HG03565 (cell line): ENCODE data around the gene MYEF2.

Source experiments
- ATAC-seq: cut with Tn5 transposase; IDR thresholded peaks from one replicate; pipeline ENCODE4 v1.9.1; 2021; ENCODE audit warnings: mild to moderate bottlenecking, moderate library complexity; ENCODE audit not compliant: unreplicated experiment

MYEF2 gene, protein sequence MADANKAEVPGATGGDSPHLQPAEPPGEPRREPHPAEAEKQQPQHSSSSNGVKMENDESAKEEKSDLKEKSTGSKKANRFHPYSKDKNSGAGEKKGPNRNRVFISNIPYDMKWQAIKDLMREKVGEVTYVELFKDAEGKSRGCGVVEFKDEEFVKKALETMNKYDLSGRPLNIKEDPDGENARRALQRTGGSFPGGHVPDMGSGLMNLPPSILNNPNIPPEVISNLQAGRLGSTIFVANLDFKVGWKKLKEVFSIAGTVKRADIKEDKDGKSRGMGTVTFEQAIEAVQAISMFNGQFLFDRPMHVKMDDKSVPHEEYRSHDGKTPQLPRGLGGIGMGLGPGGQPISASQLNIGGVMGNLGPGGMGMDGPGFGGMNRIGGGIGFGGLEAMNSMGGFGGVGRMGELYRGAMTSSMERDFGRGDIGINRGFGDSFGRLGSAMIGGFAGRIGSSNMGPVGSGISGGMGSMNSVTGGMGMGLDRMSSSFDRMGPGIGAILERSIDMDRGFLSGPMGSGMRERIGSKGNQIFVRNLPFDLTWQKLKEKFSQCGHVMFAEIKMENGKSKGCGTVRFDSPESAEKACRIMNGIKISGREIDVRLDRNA

DNA sequence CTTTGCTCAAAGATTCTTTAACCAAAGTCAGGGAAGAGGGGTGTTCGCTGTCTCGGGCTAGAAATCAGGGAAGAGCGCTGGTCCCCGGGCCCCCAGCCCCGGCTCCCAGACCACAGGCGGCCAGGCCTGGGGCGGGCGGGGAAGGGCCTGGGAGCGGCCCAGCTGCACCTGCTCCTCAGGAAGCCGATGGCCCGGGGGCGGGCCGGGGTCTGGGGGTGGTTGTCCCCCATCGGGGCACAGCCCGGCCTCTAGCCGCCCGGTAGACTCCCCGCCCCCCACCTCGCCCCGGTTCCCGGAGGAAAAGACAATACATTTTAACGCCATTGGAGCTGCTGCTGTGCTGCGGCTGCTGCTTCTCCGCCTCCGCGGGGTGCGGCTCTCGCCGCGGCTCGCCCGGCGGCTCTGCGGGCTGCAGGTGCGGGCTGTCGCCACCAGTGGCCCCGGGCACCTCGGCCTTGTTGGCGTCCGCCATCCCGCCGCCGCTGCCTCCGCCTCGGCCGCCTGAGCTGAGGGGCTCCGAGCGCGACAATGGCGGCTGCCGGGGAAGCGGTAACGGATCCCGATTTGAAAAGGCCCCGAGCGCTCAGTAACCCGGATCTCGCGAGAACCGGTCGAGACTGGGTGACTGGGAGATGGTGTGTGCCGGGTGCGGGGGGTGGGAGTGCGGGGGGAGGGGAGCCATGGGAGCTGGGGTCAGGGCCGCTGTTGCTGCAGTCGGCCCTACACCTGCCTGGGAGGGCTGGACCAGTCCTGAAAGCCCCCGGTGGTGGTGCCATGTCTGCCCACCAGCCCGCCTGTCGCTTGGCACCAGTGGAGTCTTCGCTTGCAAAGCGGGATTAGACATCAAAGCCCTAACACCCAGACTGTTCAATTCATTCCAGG lies at the start of gene MYEF2:
Gene MYEF2, minus strand, starts transcription at position 530 of the 882 bp plus-strand sequence. Its CDS starts 58 bp downstream, at position 472.
- ATAC-seq = peak; percentile 55

DNA sequence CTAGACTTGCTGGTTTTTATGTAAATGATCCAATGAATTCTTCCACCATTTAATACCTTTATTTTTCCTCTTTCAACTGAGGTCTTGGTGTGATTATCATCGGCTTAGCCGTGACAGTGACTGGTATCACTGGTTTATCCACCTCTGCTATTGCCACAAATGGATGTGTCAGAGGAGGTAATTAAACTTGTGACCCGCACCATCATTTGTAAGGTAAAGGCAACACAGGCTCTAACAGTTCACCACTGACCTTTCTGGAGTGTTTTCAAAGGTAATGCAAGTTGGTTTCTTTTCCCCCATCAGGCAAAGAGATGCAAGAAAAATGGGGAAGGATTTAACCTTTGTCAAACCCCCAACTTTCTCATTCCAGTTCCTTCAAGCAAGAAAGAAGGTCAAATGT lies 47.7 kb upstream of the MYEF2 start:
- no peak for ATAC-seq

DNA sequence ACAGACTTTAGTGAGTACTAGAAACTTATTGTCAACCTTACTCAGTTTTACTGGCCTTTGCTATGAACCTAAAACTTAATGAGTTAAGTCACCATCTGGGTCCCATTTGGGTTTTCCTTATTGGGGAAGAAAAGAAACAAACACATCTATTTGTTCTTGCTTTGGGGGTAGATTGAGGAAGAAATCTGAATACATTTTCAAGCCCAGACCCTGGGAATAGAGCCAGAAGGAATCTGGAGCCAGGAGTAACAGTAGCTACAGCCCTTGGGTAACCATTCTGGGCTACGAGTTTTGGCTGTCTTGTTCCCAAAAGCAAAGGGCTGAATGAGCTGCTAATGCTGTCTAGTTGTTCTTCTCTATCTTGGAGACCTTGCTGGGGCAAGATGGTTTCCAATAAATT lies 44.5 kb upstream of the MYEF2 start:
- no peak for ATAC-seq

DNA sequence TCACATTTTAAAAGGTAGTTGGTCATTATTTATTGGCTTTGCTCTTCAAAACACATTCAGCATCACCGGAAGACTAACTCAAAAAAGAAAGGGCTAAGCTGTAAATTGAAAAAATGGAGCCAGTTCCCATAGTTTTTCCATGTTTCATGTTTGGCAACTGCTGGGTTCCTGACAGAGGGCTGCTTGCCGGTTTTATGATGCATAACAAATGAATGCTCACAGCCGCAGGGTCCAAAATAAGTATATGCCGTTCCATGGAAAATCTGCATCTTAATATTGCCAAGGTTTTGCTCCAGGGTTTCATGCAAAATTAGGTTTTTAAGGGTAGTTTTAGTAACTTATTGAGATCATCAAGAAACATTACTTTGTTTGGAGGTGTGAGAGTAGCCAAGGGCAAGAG lies 43.8 kb upstream of the MYEF2 start:
- ATAC-seq = no peak

DNA sequence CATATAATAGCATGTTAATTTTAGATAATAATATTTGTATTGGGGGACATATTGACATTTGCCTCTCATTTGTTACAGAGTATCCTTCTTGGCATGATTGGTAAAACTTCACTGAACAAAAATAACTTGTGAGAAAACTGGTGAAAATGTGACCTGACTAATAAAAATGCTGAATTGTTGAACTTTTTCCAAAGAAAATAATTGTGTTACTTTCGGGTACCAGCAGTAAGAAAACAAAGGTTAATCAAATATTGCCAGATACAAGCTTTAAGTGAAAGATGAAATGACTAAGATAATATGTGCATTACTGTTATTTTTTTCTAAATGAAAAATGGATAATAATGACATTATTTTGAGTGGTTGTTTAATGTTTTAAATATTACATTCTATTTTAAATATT lies 43.2 kb upstream of the MYEF2 start:
- no peak for ATAC-seq

DNA sequence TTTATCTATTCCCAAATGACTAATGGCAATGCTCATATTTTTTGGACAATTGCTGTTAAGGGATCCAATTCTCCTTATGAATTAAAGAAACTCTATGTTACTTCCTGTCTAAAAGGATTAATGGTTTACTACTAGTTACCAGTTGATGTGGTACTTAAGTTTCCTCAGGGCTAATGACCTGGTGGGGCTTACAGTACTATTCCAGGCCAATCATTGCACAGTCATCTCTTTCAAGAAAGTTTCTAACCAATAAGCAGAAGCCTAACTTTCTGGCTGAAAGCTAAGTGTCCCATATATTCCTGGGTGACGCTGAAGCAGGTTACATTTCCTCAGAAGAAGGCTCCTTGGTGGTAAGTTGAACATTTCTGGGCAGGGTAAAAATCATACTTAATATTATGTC lies 27.9 kb upstream of the MYEF2 start, which contains the start of gene SLC12A1:
Gene SLC12A1, plus strand, starts transcription at position 322 of the 400 bp plus-strand sequence. CDS start 1,418 bp downstream, outside the sequence.
- no peak for ATAC-seq

DNA sequence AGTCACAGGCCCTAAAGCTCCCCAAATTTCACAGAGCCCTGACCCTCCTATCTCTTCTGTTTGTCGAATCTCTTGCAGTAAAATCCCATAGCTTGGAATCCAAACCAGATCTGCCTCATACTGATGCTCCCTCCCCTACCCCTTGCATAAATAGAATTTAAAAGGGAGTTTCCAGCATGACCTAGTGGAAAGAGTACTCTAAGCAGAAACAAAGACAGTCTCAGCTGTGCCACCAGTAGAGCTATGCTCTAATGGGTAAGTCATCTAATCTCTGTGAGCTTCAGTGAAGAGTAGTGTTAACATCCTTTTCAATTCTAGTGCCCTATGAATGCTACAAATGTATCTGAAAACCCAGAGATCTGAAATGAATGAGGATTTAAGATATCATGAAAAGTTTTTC lies 24.0 kb upstream of the MYEF2 start:
- ATAC-seq = no peak

DNA sequence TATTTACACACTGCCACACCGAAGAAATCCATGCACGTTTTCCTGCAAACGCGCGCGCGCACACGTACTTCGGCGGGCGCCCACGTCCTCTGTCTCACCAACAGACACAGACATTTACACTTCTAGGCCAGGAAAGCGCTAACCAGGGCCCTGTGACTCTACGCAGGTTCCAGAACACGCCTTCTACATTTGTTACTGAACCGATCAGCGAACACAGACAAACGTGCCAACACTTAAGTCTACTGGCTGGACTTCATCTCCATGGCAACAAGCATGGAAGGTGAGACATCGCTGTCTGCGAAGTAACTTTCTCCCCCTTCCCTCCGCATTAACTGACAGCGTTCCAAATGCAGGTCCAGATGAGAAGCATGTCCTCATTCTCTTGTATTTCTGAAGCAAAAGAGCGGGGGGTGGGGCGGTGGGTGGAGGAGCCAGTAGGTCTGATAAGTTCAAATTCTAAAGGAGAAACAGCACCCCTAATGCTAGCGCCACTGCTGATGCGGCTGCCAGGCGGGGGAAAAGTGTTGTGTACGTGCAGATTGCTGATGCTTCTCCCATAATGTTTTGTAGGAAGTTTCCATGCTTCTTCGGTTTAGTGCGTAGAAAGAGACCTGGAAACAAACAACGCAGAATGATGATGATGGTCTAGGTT lies 13.6 kb upstream of the MYEF2 start, which contains the start of gene CTXN2:
Gene CTXN2, plus strand, starts transcription at position 92 of the 652 bp plus-strand sequence. CDS start 9,636 bp downstream, outside the sequence.
- ATAC-seq = no peak

DNA sequence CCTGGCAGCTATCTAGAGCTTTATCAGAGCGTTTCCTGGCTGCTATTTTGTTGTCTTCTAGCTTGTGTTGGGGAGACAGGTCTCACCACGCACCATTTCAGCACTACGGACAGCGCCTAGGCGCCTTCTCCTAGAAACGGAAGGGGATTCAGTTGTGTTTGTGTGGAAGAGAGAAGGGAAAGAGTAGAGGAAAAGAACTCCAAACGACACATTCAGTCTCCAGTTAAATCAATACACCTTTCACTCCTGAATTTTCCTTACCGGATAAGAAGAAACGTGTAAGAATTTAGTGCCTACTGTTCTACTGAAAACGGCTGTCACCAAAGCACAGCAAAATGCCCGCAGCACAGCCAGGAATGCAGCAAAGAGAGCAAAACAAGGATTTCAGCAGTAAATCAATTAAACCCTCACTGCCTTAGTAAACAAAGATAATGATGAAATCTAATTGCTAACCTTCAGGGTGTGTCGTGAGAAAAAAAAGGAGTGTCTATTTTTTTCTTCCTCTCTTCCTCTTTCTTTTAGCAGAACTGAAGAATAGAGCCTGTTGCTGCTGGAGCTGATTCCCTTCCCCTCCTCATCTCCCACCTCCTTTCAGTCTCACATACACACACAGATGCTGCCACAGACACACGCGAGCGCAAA lies 13.0 kb upstream of the MYEF2 start:
- no peak for ATAC-seq

DNA sequence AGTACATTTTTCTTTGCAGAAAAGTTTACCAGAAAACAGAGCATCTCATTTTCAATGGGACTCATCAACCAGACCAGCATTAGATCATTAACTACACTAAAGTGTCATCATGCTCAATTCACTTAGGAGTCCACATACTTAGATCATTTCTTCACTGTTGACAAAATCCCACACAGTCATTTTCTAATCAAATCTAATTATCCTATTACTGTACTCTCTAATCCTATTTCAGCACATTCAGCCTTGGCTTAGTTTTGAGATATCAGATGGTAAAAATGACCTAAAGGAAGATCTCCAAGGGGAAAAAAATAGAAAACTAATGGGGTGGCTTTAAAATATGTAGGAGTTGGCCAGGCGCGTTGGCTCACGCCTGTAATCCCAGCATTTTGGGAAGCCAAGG lies 8.2 kb upstream of the MYEF2 start:
- no peak for ATAC-seq

DNA sequence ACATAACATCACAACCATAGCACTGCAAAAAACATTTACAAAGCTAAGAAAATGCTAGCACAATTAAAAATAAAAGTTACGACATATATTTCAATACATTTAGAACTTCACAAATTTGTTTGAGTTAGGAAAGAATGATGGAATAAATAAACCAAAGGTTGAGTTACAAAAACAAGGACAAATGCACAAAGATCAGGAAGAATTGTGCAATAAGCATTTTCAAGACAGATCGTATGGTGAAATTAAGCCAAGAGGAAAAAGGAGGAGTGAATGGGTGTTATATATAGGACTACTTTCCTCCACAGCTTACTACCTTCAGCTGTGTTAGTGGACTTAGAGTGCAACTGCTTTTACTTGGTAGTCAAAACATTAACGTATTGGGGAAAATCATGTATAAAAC lies 7.4 kb upstream of the MYEF2 start:
- ATAC-seq = no peak

DNA sequence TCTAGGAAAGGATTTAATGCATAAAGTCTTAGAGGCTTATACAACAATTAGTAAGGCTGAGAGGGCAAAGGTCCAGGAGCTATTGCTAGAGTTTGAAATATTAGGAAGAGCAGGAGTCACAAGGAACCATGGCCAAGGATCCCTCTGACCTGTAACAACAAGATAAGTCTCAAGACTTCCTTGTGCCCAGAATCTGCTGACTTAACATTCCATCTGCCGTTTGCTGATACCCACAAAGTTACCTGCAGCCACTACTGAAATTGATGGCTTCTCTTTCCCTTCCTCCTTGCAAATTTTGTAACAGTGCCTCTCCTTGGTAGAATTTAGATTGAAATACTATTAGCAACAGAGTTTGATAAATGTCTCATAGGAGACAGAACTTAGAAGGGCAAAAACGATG lies 4.7 kb upstream of the MYEF2 start:
- no peak for ATAC-seq

DNA sequence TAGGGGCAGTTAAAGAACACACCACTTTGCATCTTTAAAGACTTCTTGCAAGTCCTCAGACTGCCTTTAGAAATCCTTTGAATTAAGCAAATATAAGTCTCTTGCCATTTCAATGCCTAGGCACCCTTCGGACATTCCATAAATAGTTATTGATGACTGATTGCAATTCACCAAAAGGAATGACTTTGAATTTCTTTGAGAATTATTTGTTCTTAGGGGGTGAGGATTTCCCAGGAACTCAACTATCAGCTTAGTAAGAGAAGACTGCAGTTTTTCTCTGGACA lies 495 bp upstream of the MYEF2 start:
- ATAC-seq = no peak

DNA sequence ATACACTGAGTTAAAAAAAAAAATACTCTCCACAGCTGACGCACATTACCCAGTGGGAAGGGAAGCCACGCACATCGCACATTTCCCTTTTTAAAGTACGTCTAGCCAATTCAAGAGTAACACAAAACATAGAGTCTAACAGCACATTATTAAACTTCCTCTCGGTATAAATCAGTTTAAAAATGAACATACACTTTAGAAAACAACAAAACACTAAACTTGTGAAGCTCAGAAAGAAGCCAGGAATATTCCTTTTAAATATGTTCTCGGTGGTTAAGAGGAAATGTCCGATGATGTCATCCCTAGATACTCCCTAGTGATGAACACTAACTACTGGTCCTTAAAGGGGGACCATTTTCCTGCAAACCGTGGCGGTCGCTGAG lies 721 bp downstream of the MYEF2 start:
- ATAC-seq = peak; percentile 52

DNA sequence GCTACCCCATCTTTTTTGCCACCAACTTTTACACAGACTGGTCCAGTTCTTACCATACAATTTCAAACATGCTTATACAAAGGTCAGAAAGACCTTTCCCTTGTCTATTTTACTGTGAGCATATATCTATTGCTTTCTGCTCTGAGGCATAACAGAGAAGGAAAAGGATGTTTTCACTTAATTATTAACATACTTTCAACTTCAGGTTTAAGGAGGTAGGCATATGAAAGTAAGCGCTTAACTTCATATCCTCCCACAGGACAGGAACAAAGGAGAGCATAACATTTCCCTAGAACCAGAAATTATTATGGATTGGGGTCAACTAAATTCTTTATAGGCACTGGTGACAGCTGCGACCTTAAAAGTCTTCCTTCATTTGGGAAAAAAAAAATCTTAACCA lies 1.1 kb downstream of the MYEF2 start:
- ATAC-seq = no peak

DNA sequence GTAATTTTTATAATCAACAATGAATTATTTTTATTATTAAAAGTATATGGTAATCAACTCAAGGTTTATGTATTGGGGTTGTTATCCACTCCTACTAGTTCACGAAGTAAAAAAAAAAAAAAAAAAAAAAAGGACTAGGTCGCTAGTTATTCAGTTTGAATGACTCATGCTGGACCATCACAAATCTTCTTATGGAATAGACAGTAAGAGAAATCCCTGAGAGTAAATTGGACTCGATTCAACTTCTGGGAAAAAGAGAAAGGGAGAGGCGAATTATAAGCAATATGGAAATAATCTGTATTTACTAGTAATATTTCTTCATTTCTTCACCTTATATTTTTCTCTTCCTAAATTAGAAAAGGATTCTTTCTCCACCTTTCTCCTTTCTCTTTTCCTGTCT lies 2.0 kb downstream of the MYEF2 start:
- no peak for ATAC-seq

DNA sequence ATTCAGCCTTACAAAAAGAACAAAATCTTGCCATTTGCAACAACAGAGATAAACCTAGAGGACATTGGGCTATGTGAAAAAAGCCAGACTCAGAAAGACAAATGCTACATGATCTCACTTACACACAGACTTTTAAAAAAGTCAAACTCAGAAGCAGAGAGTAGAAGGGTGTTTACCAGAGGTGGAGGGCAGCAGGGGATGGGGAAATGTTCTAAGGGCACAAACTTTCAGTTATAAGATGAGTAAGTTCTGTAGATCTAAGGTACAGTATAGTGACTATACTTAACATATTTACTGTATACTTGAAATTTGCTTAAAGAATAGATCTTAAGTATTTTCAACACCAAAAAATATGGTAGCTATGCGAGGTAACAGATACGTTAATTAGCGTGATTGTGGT lies 3.0 kb downstream of the MYEF2 start:
- ATAC-seq = peak; percentile 24

DNA sequence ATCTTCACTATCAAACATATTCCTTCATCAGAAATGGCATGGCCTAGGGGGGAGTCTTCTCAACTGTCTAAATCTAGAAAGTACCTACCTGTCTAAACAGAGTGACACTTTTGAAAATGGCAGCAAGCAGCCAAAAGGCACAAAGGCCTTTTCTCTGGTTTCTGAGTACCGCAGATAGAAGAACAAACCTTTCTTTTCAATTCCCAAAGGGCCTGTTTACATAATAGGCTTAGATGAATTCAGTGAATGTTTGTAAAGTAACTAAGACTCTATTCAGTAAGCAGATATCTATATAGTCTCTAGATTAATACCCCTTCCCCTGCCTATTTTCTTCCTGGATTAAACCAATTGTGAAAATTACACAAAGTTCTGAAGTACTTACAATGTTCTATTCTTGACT lies 7.1 kb downstream of the MYEF2 start:
- no peak for ATAC-seq

DNA sequence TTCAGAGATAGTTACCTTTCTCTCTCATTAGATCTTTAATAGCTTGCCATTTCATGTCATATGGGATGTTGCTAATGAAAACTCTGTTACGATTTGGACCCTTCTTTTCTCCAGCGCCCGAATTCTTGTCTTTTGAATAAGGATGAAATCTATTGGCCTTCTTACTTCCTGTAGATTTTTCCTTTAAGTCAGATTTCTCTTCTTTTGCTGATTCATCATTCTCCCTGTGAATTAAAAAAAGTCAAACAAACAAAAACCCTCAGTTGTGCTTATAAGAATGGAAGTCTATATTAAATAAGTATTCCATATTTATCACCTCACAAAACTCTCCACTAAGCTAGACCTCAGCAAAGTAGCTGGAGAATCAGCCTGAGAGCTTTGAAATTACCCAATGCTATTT lies 9.5 kb downstream of the MYEF2 start:
- ATAC-seq = no peak

DNA sequence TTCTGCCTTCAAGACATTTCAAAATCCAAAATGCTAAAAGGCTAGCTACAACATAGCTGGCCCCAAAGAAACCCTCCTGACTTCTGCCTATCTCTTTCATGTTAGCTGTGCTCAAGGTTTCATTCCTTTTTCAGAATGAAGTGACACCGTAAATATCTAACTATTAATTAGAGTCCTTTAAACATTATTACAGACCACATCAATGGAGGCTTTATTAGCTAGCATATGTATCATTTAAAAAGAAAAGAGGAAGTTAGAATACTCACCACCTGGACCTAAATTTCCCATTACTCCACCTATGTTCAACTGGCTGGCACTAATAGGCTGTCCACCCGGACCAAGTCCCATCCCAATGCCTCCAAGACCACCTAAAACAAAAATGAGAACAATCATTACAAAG lies 24.6 kb downstream of the MYEF2 start:
- ATAC-seq = no peak

DNA sequence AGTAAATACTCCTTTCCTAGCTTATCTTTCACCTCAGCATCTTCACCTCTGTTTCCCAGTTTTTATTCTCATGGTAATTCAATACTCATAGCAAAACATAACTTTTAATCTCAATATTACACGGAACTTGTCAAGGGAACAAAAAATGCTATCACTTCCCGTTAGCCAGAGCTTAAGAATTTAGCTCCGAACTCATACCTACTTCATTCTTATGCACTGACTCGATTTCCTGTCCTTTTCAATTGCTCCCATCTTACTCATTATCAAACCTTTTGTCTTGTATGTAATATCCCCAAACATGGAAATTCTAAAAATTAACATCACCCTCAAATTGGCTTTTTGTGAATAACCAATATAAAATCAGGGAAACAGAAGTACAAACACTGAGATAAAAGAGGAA lies 28.2 kb downstream of the MYEF2 start:
- no peak for ATAC-seq
